COLO829 (cell line): ENCODE measurements around the gene PTPRD.
A peak's percentile ranks its signal among the peaks of the same experiment; 100 is the strongest.

Experiments used
- DNase-seq: peaks from one replicate; pipeline ENCODE4 v3.0.0; 2012; ENCODE audit warnings: low spot score

PTPRD gene

GRCh38 chr9:10268531-10269485 is 344.0 kb downstream of the PTPRD start:
- peak; percentile 31 for DNase-seq

- no peak for DNase-seq
Observed at GRCh38 chr9:10265153-10265631, 347.6 kb downstream of the PTPRD start.

GRCh38 chr9:10260501-10260900 is 352.3 kb downstream of the PTPRD start:
- DNase-seq, result peak; percentile 13

- DNase-seq, result no peak
Observed at GRCh38 chr9:10259668-10260067, 353.1 kb downstream of the PTPRD start.

GRCh38 chr9:10255758-10256157 is 357.0 kb downstream of the PTPRD start:
- DNase-seq, result no peak

GRCh38 chr9:10254338-10254737 is 358.5 kb downstream of the PTPRD start:
- DNase-seq, result no peak

- DNase-seq, result no peak
Observed at GRCh38 chr9:10253341-10253740, 359.5 kb downstream of the PTPRD start.

GRCh38 chr9:10252174-10252573 is 360.6 kb downstream of the PTPRD start:
- no peak for DNase-seq

- no peak for DNase-seq
Observed at GRCh38 chr9:10251490-10251889, 361.3 kb downstream of the PTPRD start.

- DNase-seq, result no peak
Observed at GRCh38 chr9:10250219-10250618, 362.6 kb downstream of the PTPRD start.

GRCh38 chr9:10248890-10249289 is 363.9 kb downstream of the PTPRD start:
- DNase-seq, result no peak

GRCh38 chr9:10242255-10242654 is 370.5 kb downstream of the PTPRD start:
- no peak for DNase-seq

- DNase-seq, result no peak
Observed at GRCh38 chr9:10238087-10238486, 374.7 kb downstream of the PTPRD start.

GRCh38 chr9:10237584-10237983 is 375.2 kb downstream of the PTPRD start:
- no peak for DNase-seq

- DNase-seq, result no peak
Observed at GRCh38 chr9:10236161-10236560, 376.6 kb downstream of the PTPRD start.

GRCh38 chr9:10235376-10235775 is 377.4 kb downstream of the PTPRD start:
- DNase-seq, result no peak

GRCh38 chr9:10232352-10232930 is 380.4 kb downstream of the PTPRD start:
- DNase-seq, result no peak

- DNase-seq, result no peak
Observed at GRCh38 chr9:10230512-10230911, 382.3 kb downstream of the PTPRD start.

- no peak for DNase-seq
Observed at GRCh38 chr9:10228082-10228481, 384.7 kb downstream of the PTPRD start.

GRCh38 chr9:10226996-10227395 is 385.8 kb downstream of the PTPRD start:
- DNase-seq, result no peak

- no peak for DNase-seq
Observed at GRCh38 chr9:10212702-10213101, 400.1 kb downstream of the PTPRD start.

GRCh38 chr9:10208691-10209069 is 404.1 kb downstream of the PTPRD start:
- no peak for DNase-seq

- no peak for DNase-seq
Observed at GRCh38 chr9:10204276-10204675, 408.5 kb downstream of the PTPRD start.
